Neutrophil (primary cell): ENCODE results near the gene HOMER3.

Experiments used
- H3K27ac ChIP-seq: fragments of 200-600 bp; sonication (generic); 2 replicates; pipeline ENCODE4 v1.5.1; 2016; ENCODE audit warnings: mild to moderate bottlenecking, moderate library complexity
- H3K27me3 ChIP-seq: fragments of 200-600 bp; sonication (generic); 2 replicates; pipeline ENCODE4 v1.6.0; 2016; ENCODE audit warnings: mild to moderate bottlenecking
- H3K36me3 ChIP-seq: fragments of 200-600 bp; sonication (generic); 2 replicates; pipeline ENCODE4 v1.5.1; 2017
- H3K4me1 ChIP-seq, 2 experiments: fragments of 200-600 bp in 1 of 2; sonication (generic) in 1 of 2; 1 replicate in 1 of 2; 2 replicates in 1 of 2; pipeline versions ENCODE4 v1.5.1 to v1.6.1; 2013 to 2016; ENCODE audit warnings: low read depth in 1 of 2, low read length in 1 of 2, mild to moderate bottlenecking in 1 of 2, moderate library complexity in 1 of 2; ENCODE audit not compliant: control insufficient read depth in 1 of 2, insufficient read depth in 1 of 2
- H3K4me3 ChIP-seq, 2 experiments: fragments of 200-600 bp in 1 of 2; sonication (generic) in 1 of 2; 1 replicate in 1 of 2; 2 replicates in 1 of 2; pipeline ENCODE4 v1.5.1; 2013 to 2016; ENCODE audit warnings: low read depth in 1 of 2, low read length in 1 of 2, mild to moderate bottlenecking in 1 of 2, moderate library complexity in 1 of 2
- H3K9me3 ChIP-seq: fragments of 200-600 bp; sonication (generic); 2 replicates; pipeline ENCODE4 v1.5.1; 2016
- TF ChIP-seq, protein P1 (sequence below): fragments of 200-600 bp; sonication (generic); IDR thresholded peaks from 2 replicates; pipeline ENCODE4 v1.5.1; 2016; ENCODE audit warnings: antibody characterized with exemption

Gene HOMER3

DNA sequence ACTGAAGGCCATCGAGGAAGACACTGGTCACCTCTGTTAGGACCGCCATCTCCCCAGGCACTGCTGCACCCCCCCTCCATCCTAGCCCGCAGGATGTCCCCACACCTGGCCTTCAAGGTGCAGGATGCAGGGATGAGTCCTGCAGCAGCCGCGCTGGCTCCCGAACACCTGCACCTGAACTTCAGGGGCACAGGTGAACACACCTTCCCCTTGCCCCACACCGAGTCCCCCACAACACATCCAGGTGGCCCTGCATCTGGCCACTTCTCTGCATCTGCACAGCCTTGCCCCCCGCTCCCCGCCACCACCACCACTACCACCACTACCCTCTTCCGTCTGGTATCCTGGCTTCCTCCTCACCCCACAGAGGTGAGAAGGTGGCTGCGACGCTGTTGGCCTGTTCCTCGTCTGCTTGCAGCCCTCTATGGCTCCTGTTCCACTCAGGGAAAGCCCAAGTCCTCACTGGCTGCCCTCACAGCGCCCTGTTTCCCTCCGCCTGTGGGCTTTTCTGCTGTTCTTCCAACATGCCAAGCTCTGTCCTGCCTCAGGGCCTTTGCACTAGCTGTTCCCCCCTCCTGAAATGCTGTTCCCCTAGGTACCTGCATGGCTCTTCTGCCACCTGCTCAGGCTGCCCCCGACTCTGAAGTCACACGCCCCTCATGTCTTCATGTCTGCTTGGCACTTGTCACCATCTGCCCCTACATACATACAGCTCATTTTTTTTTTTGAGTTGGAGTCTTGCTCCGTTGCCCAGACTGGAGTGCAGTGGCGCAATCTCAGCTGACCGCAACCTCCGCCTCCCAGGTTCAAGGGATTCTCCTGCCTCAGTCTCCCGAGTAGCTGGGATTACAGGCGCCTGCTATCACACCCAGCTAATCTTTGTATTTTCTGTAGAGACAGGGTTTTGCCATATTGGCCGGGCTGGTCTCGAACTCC, 43.7 kb downstream of the HOMER3 start:
- Histone ChIP-seq H3K4me3 (no peak overlapping the region), H3K36me3 (peaks cover 40% of the 10 kb centered on the region), H3K27me3 (peaks cover 56% of the 10 kb centered on the region), H3K9me3 (no peaks in the 10 kb centered on the region), H3K4me1 (peaks cover 4 to 12% of the 10 kb centered on the region in 2 experiments), H3K27ac (no peak overlapping the region)
- TF ChIP-seq, protein P1, sequence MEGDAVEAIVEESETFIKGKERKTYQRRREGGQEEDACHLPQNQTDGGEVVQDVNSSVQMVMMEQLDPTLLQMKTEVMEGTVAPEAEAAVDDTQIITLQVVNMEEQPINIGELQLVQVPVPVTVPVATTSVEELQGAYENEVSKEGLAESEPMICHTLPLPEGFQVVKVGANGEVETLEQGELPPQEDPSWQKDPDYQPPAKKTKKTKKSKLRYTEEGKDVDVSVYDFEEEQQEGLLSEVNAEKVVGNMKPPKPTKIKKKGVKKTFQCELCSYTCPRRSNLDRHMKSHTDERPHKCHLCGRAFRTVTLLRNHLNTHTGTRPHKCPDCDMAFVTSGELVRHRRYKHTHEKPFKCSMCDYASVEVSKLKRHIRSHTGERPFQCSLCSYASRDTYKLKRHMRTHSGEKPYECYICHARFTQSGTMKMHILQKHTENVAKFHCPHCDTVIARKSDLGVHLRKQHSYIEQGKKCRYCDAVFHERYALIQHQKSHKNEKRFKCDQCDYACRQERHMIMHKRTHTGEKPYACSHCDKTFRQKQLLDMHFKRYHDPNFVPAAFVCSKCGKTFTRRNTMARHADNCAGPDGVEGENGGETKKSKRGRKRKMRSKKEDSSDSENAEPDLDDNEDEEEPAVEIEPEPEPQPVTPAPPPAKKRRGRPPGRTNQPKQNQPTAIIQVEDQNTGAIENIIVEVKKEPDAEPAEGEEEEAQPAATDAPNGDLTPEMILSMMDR = no peak

DNA sequence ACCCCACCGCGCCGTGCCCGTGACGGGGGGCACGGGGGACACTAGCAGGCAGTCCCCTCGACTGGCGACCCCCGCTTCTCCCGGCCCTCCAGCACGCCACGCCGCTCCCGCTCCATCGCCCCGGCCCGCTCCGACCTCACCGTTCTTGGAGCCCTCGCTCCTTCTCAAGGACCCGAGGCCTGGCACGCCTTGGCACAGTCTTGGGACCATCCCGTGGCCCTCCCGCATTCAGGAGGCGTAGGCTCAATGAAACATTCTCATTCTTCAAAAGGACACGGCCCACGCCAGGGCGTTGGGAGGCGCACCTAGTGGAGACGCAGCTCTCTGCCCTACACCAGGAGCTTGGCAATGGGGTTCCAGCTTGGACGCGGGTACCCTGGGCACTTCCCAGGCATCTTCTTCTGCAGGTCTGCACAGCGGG, 44.6 kb downstream of the HOMER3 start:
- TF ChIP-seq, protein P1 = no peak
- Histone ChIP-seq H3K27me3 (peaks cover 65% of the 10 kb centered on the region), H3K36me3 (peaks cover 35% of the 10 kb centered on the region), H3K4me1 (peaks cover 4 to 12% of the 10 kb centered on the region in 2 experiments), H3K4me3 (no peak overlapping the region), H3K9me3 (no peaks in the 10 kb centered on the region), H3K27ac (no peak overlapping the region)

DNA sequence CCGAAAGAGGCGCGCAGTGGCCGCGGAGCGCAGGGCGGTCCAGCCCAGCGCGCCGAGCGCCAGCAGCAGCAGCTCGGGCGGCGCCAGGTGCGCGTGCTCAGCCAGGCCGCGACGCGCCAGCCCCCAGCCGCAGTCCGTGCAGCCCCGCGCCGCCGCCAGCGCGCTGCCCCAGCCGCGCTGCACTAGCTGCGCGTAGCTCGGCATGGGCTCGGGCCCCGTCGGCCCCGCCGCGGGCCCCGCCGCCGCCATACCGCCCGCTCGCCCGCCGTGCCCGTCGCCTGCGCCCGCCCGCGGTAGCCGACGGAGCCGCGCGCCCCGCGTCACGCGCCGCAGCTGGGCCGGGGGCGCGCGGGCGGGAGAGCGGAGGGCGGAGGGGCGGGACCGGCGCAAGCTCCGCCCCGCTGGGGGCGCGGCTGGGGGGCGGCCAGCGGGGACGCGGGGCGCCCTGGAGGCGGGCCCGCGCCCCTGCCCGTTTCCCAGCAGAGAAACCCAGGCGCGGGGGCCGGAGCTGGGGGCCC, 45.1 kb downstream of the HOMER3 start, which contains the start of gene CERS1:
TSS of gene CERS1 (minus strand) at position 335 of the 518 bp plus-strand sequence. CDS start at position 249, 86 bp downstream.
- Histone ChIP-seq H3K4me3 (peak within 1 kb of the TSS in 1 of 2 experiments; percentile 10), H3K4me1 (peaks cover 4 to 12% of the 10 kb centered on the region in 2 experiments), H3K36me3 (peaks cover 29% of the 10 kb centered on the region), H3K27me3 (peaks cover 67% of the 10 kb centered on the region), H3K9me3 (no peaks in the 10 kb centered on the region), H3K27ac (no peak within 1 kb of the TSS)
- TF ChIP-seq, protein P1 = no peak

DNA sequence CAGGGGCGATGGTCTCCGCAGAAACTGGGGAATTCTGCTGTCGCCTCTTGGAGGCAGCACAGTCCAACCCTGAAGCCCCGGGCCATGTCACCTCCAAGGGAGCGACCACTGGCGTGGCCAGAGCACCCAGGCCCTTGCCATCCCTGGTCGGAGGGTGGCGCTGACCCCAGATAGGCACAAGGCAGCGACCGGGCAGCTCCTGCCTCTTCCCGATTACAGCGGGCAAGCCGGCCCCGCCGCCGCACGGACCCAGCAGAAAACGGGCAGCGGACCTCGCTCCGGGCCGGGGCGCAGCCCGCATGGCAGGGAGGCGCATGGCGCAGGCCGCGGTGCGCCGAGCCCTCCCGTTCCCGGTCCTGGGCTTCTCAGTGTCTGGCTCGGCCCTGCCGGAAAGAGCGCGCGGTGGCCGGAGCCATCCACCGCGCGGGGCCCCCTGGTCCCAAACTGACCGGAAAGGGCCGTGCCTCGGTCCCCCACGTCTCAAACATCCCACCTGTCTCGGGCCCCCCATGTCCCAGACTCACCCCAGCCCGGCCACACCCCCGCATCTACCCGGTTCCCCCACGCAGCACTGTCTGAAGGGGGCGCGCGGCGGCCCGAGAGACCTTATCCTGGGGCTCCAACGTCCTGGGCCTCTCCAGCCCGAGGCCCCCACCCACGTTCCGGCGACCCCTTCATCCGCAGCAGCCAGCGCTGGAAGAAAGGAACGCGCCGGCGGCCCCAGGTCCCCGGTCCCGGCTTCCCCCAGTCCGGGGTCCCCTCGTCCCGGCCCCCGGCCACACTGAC, 45.8 kb downstream of the HOMER3 start:
- TF ChIP-seq, protein P1 = no peak
- Histone ChIP-seq H3K36me3 (peaks cover 23% of the 10 kb centered on the region), H3K4me3 (peak overlapping the region in 1 of 2 experiments; percentile 10), H3K27ac (no peak overlapping the region), H3K4me1 (peaks cover 4 to 12% of the 10 kb centered on the region in 2 experiments), H3K27me3 (peaks cover 67% of the 10 kb centered on the region), H3K9me3 (no peaks in the 10 kb centered on the region)

DNA sequence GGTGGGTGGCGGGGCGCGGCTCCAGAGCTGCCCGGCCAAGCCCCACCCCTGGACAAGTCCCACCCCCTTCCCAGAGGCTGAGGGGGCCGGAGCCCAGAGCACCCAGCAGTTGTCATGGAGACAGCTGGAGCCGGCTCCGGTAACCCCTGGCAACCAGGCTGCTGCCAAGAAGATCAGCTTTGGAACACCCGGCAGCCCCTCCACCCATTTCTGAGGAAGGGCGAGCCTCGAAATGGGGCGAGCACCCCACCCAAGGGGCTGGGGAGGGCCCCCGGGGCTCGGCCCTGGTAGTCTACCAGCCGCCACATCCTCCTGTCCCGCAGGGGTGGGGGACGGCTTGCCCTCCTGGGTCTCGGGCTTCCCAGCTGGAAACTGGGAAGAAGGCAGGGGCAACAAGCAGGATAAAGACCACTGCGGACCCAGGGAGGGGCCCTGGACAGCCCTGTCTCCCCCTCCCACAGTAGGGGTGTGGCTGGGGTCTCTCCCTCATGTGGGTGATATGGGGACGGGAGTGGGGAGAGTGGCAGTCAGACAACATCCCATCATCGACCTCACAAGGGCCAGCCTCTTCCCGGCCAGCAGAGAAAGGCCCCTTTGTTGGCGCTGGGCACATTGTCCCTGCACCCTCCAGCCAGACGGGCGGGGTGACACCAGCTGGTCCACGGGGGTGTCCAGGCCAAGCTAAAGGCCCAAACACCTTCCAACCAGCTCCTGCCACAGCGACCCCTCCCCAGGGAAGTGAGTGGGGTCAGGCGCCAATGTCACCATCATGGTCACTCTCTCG, 46.6 kb downstream of the HOMER3 start:
- Histone ChIP-seq H3K4me1 (peaks cover 4 to 12% of the 10 kb centered on the region in 2 experiments), H3K27ac (no peak overlapping the region), H3K27me3 (peaks cover 71% of the 10 kb centered on the region), H3K4me3 (no peak overlapping the region), H3K36me3 (peaks cover 15% of the 10 kb centered on the region), H3K9me3 (no peaks in the 10 kb centered on the region)
- TF ChIP-seq, protein P1 = no peak
